DMS153 treated with DMSO at 0.1 percent for 48 hours (cell line): Measurements from ENCODE around the gene MROH7.
A peak's percentile ranks its signal among the peaks of the same experiment; 100 is the strongest.

Experiments
- DNase-seq: peaks from one replicate; lab custom pipeline; 2025; ENCODE audit not compliant: unreplicated experiment; lab: John Stamatoyannopoulos, UW

Gene MROH7

GRCh38 chr1:54649921-54650320, 8.3 kb downstream of the MROH7 start:
- no peak for DNase-seq

- no peak for DNase-seq
Measured at GRCh38 chr1:54650417-54650816, 8.8 kb downstream of the MROH7 start.

- DNase-seq, result no peak
Measured at GRCh38 chr1:54651608-54652007, 10.0 kb downstream of the MROH7 start.

- DNase-seq, result no peak
Measured at GRCh38 chr1:54652168-54652567, 10.6 kb downstream of the MROH7 start.

DNA sequence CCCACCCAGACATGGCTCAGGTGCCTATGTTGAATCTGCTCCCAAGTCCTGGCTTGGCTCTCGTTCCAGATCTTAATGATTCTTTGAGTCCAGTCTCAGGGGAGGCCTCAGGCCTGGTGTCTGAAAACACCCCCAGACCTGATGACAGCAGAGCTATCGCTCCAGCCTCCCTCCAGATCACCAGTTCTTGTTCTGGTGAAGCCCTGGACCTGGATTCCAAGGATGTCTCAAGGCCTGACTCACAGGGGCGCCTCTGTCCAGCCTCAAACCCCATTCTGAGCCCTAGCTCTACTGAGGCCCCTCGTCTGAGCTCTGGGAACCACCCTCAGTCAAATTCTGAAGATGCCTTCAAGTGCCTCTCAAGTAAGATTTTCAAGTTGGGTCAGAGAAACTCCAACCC, 11.4 kb downstream of the MROH7 start:
- DNase-seq, result no peak

GRCh38 chr1:54658164-54658913, 16.8 kb downstream of the MROH7 start:
- no peak for DNase-seq

- DNase-seq, result no peak
Measured at GRCh38 chr1:54663725-54664124, 22.1 kb downstream of the MROH7 start.

GRCh38 chr1:54664364-54664763, 22.8 kb downstream of the MROH7 start:
- DNase-seq, result no peak

GRCh38 chr1:54665852-54666251, 24.3 kb downstream of the MROH7 start:
- no peak for DNase-seq

DNA sequence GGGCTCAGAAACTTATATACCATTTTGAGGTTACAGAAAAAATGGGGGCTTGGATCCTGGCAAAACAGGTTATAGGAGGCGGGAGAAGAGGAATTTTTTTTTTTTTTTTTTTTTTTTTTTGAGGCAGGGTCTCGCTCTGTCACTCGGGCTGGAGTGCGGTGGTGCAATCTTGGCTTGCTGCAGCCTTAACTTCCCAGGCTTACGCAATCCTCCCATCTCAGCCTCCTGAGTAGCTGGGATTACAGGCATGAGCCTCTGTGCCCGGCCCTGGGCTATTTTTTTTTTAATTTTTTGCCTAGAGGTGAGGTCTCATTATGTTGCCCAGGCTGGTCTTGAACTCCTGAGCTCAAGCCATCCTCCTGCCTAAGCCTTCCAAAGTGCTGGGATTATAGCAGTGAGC, 24.7 kb downstream of the MROH7 start:
- DNase-seq, result no peak

- no peak for DNase-seq
Measured at GRCh38 chr1:54667797-54668196, 26.2 kb downstream of the MROH7 start.

- DNase-seq, result no peak
Measured at GRCh38 chr1:54668567-54668966, 27.0 kb downstream of the MROH7 start.

GRCh38 chr1:54671985-54672608, 30.5 kb downstream of the MROH7 start:
- peak; percentile 36 for DNase-seq

- DNase-seq, result no peak
Measured at GRCh38 chr1:54678776-54679643, 37.4 kb downstream of the MROH7 start.

DNA sequence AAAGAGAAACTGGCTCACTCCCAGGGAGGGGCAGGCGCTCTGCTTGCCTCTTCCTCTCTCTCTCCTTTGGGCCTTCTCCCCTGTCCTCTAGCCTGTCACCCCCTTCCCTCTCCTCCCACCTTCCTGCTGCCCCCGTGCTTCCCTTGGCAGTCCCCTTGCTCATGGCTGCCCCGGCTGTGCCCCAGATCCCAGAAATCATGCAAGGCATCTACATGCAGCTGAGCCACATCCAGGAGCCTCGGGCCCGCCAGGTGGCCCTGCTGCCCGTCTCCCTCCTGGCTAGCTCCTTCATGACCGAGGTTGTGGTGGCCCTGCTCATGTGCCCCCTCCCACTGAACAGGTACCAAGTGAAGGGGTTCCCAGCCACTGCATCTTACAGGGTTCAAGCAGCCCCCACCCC, 38.1 kb downstream of the MROH7 start:
- DNase-seq, result no peak

GRCh38 chr1:54680387-54680786, 38.8 kb downstream of the MROH7 start:
- DNase-seq, result no peak

DNA sequence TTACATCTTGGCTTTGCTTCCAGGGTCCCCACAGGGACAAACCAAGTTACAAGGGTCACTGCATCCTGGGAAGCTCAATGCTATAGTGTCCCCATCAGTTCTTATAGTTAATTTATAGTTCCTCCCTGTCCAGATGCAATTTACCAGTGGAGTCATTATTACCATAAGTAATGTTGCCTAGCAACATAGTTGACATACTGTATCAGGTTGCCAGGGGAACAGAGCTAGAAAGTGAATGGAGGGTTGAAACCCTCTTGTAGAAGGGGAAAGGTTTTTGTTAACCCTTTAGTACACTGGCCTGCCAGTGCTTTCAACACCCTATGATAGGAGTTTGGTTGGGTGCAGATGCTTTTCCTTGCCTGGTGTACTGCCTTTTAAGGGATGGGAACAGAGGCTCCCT, 39.8 kb downstream of the MROH7 start:
- peak; percentile 17 for DNase-seq

GRCh38 chr1:54683453-54683852, 41.9 kb downstream of the MROH7 start:
- DNase-seq, result no peak

DNA sequence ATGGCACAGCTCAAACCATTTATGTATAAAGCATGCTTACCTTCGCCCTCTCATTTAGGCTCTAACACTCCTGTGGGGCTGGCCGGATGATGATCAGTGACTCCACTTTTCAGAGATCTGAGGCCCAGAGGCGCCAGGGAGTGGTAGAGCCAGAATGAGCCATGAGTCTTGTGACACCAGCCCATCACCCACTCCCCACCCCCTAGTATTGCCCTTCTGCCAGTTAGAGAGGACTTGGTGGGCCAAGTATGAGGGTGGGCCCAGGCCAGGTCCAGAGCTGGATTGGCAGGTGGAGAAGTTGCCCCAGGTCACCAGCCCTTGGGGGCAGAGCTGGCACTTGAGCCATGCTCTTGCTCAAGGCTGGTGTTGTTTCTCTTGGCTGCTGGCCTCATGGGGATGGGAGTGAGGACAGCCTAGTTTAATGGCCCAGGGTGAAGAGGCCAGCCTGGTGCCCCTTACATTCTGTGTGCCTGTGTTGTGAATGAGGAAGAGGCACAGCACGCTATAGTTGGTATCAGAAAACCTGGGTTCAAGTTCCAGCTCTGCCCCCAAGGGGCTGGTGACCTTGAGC, 43.8 kb downstream of the MROH7 start:
- no peak for DNase-seq

GRCh38 chr1:54686155-54686554, 44.6 kb downstream of the MROH7 start:
- DNase-seq, result no peak

- no peak for DNase-seq
Measured at GRCh38 chr1:54694771-54695170, 53.2 kb downstream of the MROH7 start.

GRCh38 chr1:54695221-54695620, 53.6 kb downstream of the MROH7 start:
- no peak for DNase-seq
